Fibroblast of pulmonary artery (primary cell): ENCODE measurements around the gene JUP.
"Not testable (repeated sequence)": the region's sequence is repeated elsewhere in the genome, so short reads cannot be mapped to it uniquely, and the experiment has no call there.

Experiments used
- DNase-seq: peaks from one replicate; pipeline ENCODE4 v3.0.0-alpha.2; 2010; ENCODE audit warnings: low read depth
- H3K4me3 ChIP-seq: replicated peaks from 2 replicates; pipeline ENCODE4 v1.5.1; 2011; ENCODE audit warnings: low read depth, mild to moderate bottlenecking, control low read depth, low read length, moderate library complexity
- TF ChIP-seq, protein P1 (sequence below): IDR thresholded peaks from 2 replicates; pipeline ENCODE4 v1.5.1; 2011; ENCODE audit warnings: mild to moderate bottlenecking, control low read depth, low read length, inconsistent platforms; ENCODE audit errors: missing control alignments

Gene JUP

DNA sequence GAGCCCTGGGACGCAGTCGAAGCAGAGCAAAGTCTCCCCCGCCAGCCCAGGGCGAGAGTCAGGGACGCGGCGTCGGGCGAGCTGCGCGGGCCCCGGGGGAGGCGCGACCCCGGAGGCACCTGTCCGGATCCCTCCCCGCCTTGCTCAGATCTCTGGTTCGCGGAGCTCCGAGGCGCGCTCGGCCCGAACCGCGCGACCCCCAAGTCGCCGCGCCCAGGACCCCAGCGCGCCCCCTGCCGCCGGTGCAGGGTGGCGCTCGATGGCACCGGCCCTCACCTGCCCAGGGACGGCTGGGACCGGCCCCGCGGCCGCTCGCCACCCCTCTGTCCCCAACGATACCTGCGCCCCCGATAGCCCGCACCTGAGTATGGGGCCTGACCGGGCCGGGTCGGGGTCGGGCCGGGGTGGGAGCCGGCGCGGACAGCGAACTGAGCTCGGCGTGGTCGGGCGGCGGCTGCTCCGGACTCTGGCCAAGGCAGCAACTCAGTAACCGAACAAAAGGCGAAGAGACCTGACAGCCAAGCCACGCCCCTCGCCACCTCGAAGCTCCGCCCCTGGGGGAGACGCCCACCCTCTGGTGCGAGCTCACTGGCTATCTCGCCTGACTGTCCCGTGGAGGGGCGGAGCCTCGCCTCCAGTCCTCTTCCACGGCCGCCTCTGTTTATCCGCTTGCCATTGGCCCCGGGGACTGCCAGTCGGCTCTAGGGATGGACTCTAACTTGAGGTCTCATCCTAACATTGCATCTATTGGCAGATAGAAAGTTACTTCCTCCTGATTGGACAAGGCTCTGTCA, at the start of gene JUP:
Gene JUP (minus strand): TSS at position 485 of the 794 bp plus-strand sequence. CDS start 14,857 bp downstream, outside the sequence.
- peak within 1 kb of the TSS; percentile 75 for H3K4me3 ChIP-seq
- peak; percentile 99 for DNase-seq

DNA sequence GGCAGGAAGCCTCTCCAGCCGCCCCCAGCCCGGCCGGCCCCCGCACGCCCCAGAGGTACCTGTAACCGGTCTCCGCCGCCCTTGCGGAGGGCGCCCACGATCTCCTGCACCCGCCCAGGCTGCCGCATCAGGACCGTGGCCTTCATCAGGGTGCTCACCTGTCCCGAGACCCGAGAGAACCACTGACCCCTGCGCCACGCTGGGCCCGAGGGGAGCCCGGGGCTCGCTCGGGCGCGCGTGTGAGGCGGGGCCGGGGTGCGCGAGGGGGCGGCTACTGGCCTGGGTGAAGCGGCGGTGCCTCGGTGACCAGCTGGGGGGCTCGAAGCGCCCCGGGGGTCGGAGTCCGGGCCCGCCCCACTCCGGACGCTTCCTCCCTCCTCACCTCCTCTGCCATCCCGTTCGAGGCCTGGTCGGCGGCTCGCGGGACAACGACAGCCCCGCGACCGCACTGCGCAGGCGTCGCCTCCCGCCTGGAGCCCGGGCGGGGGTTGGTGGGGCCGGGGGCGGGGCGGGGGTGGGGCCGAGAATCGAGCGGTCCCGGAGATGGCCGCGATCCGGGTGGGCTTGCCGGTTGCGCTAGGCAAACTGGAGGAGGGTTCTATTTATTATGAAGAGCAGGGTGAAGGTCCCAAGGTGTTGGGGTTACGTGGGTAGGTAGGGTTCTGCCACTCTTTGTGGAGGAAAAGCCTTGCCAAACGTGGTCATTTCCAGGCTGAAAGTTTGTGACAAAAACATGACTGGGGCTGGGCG, 49.5 kb upstream of the JUP start, which contains the start of gene NT5C3B:
Gene NT5C3B (minus strand): TSS at position 433 of the 750 bp plus-strand sequence. CDS start 39 bp downstream, at position 394.
- peak within 1 kb of the TSS; percentile 74 for H3K4me3 ChIP-seq
- TF ChIP-seq, protein P1, sequence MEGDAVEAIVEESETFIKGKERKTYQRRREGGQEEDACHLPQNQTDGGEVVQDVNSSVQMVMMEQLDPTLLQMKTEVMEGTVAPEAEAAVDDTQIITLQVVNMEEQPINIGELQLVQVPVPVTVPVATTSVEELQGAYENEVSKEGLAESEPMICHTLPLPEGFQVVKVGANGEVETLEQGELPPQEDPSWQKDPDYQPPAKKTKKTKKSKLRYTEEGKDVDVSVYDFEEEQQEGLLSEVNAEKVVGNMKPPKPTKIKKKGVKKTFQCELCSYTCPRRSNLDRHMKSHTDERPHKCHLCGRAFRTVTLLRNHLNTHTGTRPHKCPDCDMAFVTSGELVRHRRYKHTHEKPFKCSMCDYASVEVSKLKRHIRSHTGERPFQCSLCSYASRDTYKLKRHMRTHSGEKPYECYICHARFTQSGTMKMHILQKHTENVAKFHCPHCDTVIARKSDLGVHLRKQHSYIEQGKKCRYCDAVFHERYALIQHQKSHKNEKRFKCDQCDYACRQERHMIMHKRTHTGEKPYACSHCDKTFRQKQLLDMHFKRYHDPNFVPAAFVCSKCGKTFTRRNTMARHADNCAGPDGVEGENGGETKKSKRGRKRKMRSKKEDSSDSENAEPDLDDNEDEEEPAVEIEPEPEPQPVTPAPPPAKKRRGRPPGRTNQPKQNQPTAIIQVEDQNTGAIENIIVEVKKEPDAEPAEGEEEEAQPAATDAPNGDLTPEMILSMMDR: no peak
- DNase-seq: peak; percentile 40

More for the DNA sequence above, at the start of gene JUP:
- TF ChIP-seq, protein P1: no peak

DNA sequence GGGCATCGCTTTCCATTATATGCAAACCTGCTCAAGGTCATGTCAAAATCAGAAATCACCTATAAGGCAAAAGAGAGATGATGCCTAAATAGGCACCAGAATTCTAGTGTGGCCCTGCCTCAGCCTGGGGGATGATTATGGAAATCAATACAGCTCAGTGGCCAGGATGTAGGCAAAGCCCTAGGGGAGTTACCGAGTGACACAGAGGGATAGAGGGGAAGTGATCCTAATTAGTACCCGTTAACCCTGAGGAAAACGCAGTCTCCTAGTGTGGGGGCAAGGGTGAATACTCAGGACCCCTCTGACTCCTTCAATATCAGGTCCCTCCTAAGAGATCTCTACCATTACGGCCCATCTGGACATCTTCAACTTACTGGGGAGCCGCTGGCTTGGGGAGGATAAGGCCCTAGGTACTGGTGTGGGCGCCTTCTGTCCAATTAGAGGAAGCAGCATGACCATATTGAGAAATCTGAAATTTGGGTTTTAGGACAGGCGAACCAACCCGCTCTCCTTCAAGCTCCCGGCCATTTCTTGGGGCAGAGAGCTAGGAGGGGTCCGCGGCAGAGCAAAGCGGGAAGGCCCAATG, 48.8 kb upstream of the JUP start:
- TF ChIP-seq, protein P1: no peak
- DNase-seq: no peak
- H3K4me3 ChIP-seq: peak overlapping the region; percentile 74

DNA sequence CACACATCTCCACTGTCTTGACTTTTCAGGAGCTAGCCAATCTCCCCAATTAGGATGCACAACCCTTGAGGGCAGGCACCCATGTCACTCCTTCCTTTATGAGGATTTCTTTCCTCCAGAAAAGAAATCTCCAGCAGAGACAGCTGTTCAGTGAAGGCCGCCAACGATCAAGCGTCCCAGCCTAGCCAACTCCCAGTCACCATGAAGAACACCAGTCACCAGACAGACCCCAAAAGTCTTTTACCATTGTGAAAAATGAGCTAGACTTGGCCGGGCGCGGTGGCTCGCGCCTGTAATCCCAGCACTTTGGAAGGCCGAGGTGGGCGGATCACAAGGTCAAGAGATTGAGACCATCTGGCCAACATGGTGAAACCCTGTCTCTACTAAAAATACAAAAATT, 43.5 kb upstream of the JUP start:
- not testable (repeated sequence) for H3K4me3 ChIP-seq, DNase-seq

DNA sequence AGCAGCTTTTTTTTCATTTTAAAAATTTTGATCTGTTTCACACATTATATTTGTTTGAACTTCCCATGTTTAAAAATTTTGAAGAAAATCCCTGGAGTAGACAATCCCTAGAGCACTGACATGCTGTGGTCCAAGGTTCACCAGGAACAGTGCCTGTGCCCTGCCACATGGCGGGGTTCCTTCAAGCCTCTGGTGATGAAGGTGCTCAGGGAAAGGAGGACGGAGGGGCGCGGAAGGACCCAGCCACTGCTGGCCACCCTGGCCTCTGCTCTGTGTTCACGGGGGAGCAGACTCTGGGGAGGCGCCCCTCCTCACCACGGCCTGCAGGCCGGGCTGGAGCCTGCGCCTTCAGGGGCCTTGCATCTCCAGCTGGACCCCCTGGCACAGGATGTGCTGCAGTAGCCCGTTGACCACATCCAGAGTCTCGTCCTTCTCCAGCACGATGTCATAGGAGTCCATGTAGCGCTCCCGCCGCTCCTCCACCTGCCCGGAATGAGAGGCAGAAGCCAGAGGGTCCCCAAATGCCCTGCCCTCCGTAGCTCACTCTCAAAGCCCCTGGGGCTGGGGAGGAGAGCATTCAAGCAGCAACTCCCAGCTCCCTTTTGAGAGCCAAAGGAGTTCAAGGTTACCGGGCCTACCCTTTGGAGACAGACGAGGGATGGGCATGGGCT, 38.8 kb upstream of the JUP start:
- DNase-seq: no peak
- TF ChIP-seq, protein P1: no peak
- no peak overlapping the region for H3K4me3 ChIP-seq

DNA sequence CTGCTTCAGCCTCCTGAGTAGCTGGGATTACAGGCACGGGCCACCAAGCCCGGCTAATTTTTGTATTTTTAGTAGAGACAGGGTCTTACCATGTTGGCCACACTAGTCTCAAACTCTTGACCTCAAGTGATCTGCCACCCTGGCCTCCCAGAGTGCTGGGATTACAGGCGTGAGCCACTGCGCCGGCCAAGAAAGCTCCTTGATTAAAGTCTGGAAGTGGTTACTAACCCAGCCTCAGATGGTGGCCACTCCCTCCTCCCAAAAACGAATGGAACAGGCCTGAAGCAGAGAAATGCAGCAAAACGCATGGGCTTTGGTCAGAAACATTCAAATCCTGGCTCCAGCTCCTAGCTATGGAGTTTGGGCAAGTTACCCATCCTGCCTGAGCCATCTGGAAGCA, 37.6 kb upstream of the JUP start:
- no peak overlapping the region for H3K4me3 ChIP-seq
- no peak for DNase-seq
- TF ChIP-seq, protein P1: no peak
